ENCODE data around the gene TSPAN18. TPM values are rescaled to one million over a fixed set of nuclear protein-coding genes. Genes with fewer than 3 reads are reported as not detected.

Gene TSPAN18
- total RNA-seq, 1 donor from 2014 or later, result 31.7 TPM

GRCh38 chr11:44771841-44772240 is 45.1 kb downstream of the TSPAN18 start:
- Mint-ChIP-seq H3K4me1 (ENCODE audit: low read depth, unreplicated experiment) (peaks cover 3% of the 10 kb centered on the region), H3K9me3 (ENCODE audit: unreplicated experiment) (peaks cover 9% of the 10 kb centered on the region), H3K27ac (ENCODE audit: unreplicated experiment) (no peak overlapping the region), H3K4me3 (ENCODE audit: unreplicated experiment) (no peak overlapping the region), H3K36me3 (ENCODE audit: low read depth, unreplicated experiment) (peaks cover 8% of the 10 kb centered on the region), H3K27me3 (ENCODE audit: low read depth, unreplicated experiment) (peaks cover 11% of the 10 kb centered on the region)
- Histone ChIP-seq H3K4me2 (ENCODE audit: low read length) (no peak overlapping the region), H3K9ac (ENCODE audit: low read length) (no peak overlapping the region), H3K4me3 (ENCODE audit: insufficient read depth, low read depth, low read length) (no peak overlapping the region), H3K79me2 (ENCODE audit: insufficient read depth, low read length) (no peaks in the 10 kb centered on the region), H4K20me1 (ENCODE audit: insufficient read depth, low read length) (no peaks in the 10 kb centered on the region), H3K27me3 (ENCODE audit: insufficient read depth, low read length) (peaks cover 16% of the 10 kb centered on the region), H3K9me3 (ENCODE audit: insufficient read depth, low read depth, low read length) (no peaks in the 10 kb centered on the region), H2AFZ (ENCODE audit: low read depth, low read length) (no peak overlapping the region), H3K36me3 (ENCODE audit: insufficient read depth, low read length) (no peaks in the 10 kb centered on the region), H3K27ac (ENCODE audit: low read depth, low read length) (no peak overlapping the region), H3K4me1 (ENCODE audit: insufficient read depth, low read length) (peaks cover 5% of the 10 kb centered on the region)
- TF ChIP-seq EZH2 (IDR thresholded peaks at IDR 0.05; ENCODE audit: insufficient read depth, low read length), result no peak
- TF ChIP-seq, protein P1, sequence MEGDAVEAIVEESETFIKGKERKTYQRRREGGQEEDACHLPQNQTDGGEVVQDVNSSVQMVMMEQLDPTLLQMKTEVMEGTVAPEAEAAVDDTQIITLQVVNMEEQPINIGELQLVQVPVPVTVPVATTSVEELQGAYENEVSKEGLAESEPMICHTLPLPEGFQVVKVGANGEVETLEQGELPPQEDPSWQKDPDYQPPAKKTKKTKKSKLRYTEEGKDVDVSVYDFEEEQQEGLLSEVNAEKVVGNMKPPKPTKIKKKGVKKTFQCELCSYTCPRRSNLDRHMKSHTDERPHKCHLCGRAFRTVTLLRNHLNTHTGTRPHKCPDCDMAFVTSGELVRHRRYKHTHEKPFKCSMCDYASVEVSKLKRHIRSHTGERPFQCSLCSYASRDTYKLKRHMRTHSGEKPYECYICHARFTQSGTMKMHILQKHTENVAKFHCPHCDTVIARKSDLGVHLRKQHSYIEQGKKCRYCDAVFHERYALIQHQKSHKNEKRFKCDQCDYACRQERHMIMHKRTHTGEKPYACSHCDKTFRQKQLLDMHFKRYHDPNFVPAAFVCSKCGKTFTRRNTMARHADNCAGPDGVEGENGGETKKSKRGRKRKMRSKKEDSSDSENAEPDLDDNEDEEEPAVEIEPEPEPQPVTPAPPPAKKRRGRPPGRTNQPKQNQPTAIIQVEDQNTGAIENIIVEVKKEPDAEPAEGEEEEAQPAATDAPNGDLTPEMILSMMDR (IDR thresholded peaks at IDR 0.05; ENCODE audit: insufficient read depth, low read depth, low read length), result no peak
- FAIRE-seq (no peak), DNase-seq (ENCODE audit: low read depth) (no peak)

DNA sequence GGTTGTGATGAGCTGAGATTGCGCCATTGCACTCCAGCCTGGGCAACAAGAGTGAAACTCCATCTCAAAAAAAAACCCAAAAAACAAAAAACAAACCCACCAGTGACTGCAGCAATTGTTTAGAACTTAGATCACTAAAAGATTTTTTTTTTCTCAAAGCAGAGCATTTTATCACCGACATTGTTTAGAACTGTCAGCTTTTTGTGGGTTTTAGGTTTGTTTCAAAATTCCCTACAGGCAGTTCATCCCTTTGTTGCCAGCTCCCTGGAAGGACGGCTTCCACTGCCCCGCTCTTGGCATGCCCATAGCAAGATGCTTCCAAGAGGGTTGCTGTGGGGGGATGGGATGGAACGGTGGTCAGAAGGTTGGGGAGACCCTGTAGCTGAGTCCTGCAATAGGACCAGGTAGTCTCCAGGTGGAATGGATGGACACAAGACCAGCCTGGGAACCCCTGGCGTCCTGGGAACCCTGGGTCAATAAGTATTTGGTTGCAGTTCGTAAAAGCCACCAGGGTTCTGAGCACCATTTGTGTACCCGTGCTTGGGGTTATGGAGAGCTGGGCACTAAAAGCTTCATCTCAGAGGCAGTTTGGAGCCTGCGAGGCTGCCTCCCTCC is 46.7 kb downstream of the TSPAN18 start:
- peaks cover 19% of the 10 kb centered on the region for H3K27me3 Mint-ChIP-seq (ENCODE audit: low read depth, unreplicated experiment)
- no peaks in the 10 kb centered on the region for H3K9me3 Mint-ChIP-seq (ENCODE audit: unreplicated experiment)

DNA sequence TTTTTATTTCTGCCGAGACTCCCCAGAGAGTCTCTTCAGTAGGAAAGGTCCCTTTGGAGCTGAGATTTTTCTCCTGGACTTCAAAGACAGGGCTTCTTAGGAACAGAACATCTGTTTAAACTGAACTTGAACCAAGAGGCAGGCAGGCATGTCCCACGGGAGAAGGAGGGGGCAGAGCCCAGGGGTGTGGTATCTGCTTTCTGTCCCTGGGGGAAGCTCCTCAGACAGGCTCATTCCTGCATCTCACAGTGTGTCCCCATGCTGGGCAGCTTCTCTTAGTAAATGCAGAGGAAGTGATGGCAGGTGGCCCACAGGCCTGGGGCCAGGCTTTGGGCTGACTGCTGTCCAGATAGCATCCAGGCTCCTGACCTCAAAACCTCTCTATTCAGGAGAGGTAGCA is 47.3 kb downstream of the TSPAN18 start:
- no peaks in the 10 kb centered on the region for H3K36me3 ChIP-seq (ENCODE audit: insufficient read depth, low read length)
- Mint-ChIP-seq H3K27ac (ENCODE audit: unreplicated experiment) (no peak overlapping the region), H3K4me1 (ENCODE audit: low read depth, unreplicated experiment) (peaks cover 9% of the 10 kb centered on the region), H3K9me3 (ENCODE audit: unreplicated experiment) (no peaks in the 10 kb centered on the region), H3K4me3 (ENCODE audit: unreplicated experiment) (no peak overlapping the region), H3K36me3 (ENCODE audit: low read depth, unreplicated experiment) (peaks cover 8% of the 10 kb centered on the region), H3K27me3 (ENCODE audit: low read depth, unreplicated experiment) (peaks cover 20% of the 10 kb centered on the region)
- no peaks in the 10 kb centered on the region for H3K9me3 ChIP-seq (ENCODE audit: insufficient read depth, low read depth, low read length)
- no peak overlapping the region for H3K4me2 ChIP-seq (ENCODE audit: low read length)
- H3K4me1 ChIP-seq (ENCODE audit: insufficient read depth, low read length), result no peaks in the 10 kb centered on the region
- H3K27ac ChIP-seq (ENCODE audit: low read depth, low read length), result no peak overlapping the region
- peaks cover 18% of the 10 kb centered on the region for H3K27me3 ChIP-seq (ENCODE audit: insufficient read depth, low read length)
- TF ChIP-seq, protein P1 (IDR thresholded peaks at IDR 0.05; ENCODE audit: insufficient read depth, low read depth, low read length), result no peak
- TF ChIP-seq EZH2 (IDR thresholded peaks at IDR 0.05; ENCODE audit: insufficient read depth, low read length), result no peak
- no peak for DNase-seq (ENCODE audit: low read depth)
- H4K20me1 ChIP-seq (ENCODE audit: insufficient read depth, low read length), result peaks cover 4% of the 10 kb centered on the region
- H2AFZ ChIP-seq (ENCODE audit: low read depth, low read length), result no peak overlapping the region
- FAIRE-seq, result no peak
- H3K4me3 ChIP-seq (ENCODE audit: insufficient read depth, low read depth, low read length), result no peak overlapping the region
- H3K9ac ChIP-seq (ENCODE audit: low read length), result no peak overlapping the region
- no peaks in the 10 kb centered on the region for H3K79me2 ChIP-seq (ENCODE audit: insufficient read depth, low read length)

More for the DNA sequence above, 46.7 kb downstream of the TSPAN18 start:
- Mint-ChIP-seq H3K4me1 (ENCODE audit: low read depth, unreplicated experiment) (peaks cover 9% of the 10 kb centered on the region), H3K27ac (ENCODE audit: unreplicated experiment) (no peak overlapping the region), H3K4me3 (ENCODE audit: unreplicated experiment) (no peak overlapping the region), H3K36me3 (ENCODE audit: low read depth, unreplicated experiment) (peaks cover 8% of the 10 kb centered on the region)
- Histone ChIP-seq H3K9ac (ENCODE audit: low read length) (no peak overlapping the region), H3K27me3 (ENCODE audit: insufficient read depth, low read length) (peaks cover 18% of the 10 kb centered on the region), H3K4me2 (ENCODE audit: low read length) (no peak overlapping the region), H3K36me3 (ENCODE audit: insufficient read depth, low read length) (no peaks in the 10 kb centered on the region), H3K79me2 (ENCODE audit: insufficient read depth, low read length) (no peaks in the 10 kb centered on the region), H3K4me1 (ENCODE audit: insufficient read depth, low read length) (no peaks in the 10 kb centered on the region), H3K4me3 (ENCODE audit: insufficient read depth, low read depth, low read length) (no peak overlapping the region), H3K9me3 (ENCODE audit: insufficient read depth, low read depth, low read length) (no peaks in the 10 kb centered on the region), H4K20me1 (ENCODE audit: insufficient read depth, low read length) (peaks cover 4% of the 10 kb centered on the region), H2AFZ (ENCODE audit: low read depth, low read length) (no peak overlapping the region), H3K27ac (ENCODE audit: low read depth, low read length) (no peak overlapping the region)
- DNase-seq (ENCODE audit: low read depth) (no peak), FAIRE-seq (no peak)
- TF ChIP-seq EZH2 (IDR thresholded peaks at IDR 0.05; ENCODE audit: insufficient read depth, low read length), result no peak
- TF ChIP-seq, protein P1 (IDR thresholded peaks at IDR 0.05; ENCODE audit: insufficient read depth, low read depth, low read length), result no peak
